HCEC 1CT (cell line): ENCODE results near the gene MORN5.

Source experiments
- DNase-seq: peaks from one replicate; pipeline ENCODE4 v3.0.0-alpha.2; 2017

MORN5 gene

DNA sequence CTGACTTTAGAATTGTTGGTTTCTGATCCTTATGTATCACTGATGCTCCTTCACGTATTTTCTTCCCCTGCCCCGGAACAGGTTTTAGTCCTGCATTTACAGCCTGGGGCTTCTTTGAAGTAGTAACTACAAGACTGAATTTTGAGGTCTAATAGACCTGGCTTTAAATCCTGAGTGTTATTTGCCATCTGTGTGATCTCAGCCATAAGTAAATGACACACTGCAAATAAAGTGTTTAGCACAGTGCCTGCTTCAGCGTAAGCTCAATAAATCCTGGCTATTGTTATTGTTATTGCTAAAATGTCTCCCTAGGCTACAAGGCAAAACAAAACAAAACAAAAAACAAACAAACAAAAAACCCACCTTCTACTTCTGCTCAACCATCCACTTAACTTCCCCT lies 84.6 kb downstream of the MORN5 start:
- no peak for DNase-seq

DNA sequence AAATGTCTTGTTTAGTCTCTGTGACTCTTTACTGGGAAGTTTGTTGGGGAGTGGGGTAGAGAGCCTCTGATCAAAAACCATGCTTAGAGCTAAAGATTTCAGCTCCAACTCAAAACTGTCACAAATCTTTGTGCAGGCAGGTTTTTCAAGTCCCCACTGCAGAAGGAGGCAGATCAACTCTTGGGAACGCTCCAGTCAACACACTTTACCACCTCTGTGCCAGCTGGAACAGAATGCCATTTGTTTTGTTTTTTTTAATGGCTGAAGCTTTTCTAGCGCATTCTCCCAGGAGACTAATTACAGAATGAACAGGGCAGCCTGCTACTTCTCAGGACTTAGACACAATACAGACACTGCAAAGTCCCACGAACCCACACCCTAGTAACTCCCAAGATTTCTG lies 87.0 kb downstream of the MORN5 start:
- DNase-seq, result no peak

DNA sequence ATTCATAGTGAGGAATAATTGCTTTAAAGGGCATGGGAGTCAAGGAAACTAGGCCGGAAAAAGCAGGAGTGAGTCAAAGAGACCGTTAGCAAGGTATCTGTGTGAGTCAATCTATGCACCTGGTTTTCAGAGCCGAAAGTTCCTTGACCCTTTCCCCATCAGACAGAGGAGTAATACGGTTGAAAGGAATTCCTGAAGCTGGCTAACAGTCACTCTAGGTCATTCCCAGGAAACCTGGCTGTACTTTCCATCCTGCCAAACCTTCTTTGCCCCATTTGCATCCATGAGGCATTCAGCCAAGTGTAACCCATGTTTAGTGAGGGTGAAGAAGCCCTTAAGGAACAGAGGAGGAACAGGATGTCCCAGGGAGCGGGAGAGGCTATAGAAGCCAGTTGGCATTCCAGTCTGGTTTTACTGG lies 88.7 kb downstream of the MORN5 start:
- DNase-seq, result no peak
